ENCODE data around the gene DCST1. TPM values are rescaled to one million over a fixed set of nuclear protein-coding genes. Genes with fewer than 3 reads are reported as not detected.

The DCST1 gene
- total and polyA plus RNA-seq, 2 of the 13 experiments (the other 11 are each of a cell fraction or from before 2014, with no cell fraction given): 0.04 TPM; not detected in 1

DNA sequence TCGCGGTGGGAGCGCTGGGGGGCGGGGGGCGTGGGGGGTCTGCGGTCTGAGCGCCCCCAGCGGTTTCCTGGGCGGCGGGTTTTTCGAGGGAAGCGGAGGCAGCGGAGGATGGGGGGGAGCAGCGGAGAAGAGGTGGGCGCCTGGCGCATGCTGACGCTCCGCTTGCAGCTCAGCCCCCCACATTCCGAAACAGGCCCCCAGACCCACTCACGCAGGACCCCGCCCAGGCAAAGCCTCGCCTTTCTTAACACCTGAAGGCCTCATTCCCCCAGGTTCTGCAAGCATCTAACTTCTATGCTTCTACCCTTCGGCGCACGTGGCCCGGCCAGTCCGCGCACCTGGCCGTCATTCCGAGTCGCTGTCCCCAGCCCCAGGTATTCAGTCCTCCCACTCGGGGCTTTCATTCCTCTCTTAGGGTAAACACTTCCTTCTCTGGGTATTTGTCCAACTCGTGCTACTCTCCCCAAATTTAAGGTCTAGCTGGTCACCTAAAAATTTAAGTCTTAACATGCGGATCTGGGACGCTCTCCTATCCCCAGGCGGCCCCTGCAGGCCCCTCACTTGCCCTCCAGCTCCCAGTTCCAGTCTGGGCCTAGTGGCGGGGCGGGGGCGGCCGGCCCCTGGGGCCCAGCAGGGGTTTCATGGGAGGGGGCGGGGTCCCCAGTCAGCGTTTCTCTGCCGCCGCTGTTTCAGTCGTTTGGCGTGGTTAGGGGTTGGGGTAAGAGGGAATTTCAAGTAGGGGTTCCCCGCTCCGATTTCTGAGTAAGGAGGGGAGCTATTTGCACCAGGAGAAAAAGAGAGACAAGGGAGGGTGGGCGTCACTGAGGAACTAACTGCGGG lies 33.8 kb upstream of the DCST1 start (continued):
- no peak for TF ChIP-seq PRPF4 (IDR thresholded peaks at IDR 0.05; ENCODE audit: low read depth, low read length, poor library complexity, severe bottlenecking)
- TF ChIP-seq ZNF572 (CRISPR knock-in tag; IDR thresholded peaks at IDR 0.05): no peak
- TF ChIP-seq ZNF362 (CRISPR knock-in tag; IDR thresholded peaks at IDR 0.05; ENCODE audit: borderline replicate concordance): no peak
- no peak for TF ChIP-seq TBP (CRISPR knock-in tag; IDR thresholded peaks at IDR 0.05)
- TF ChIP-seq HES4 (CRISPR knock-in tag; IDR thresholded peaks at IDR 0.05; ENCODE audit: borderline replicate concordance): no peak
- no peak for TF ChIP-seq ZNF780A (CRISPR knock-in tag; IDR thresholded peaks at IDR 0.05)
- TF ChIP-seq ZNF136 (CRISPR knock-in tag; IDR thresholded peaks at IDR 0.05; ENCODE audit: low read depth): 0 out of 2 replicates have a peak, but pooled peaks have one; percentile 53
- no peak for TF ChIP-seq GABPA (IDR thresholded peaks at IDR 0.05; ENCODE audit: low read depth, low read length)
- TF ChIP-seq GABPA (CRISPR knock-in tag; IDR thresholded peaks at IDR 0.05; ENCODE audit: low read depth): 0 out of 2 replicates have a peak, but pooled peaks have one; percentile 20
- no peak for TF ChIP-seq REL (CRISPR knock-in tag; conservative IDR thresholded peaks at IDR 0.05)
- no peak for TF ChIP-seq ZNF207 (IDR thresholded peaks at IDR 0.05; ENCODE audit: borderline replicate concordance)
- no peak; the same call in 1 of the 2 replicates for TF ChIP-seq RBFOX2 (IDR thresholded peaks at IDR 0.05; ENCODE audit: low read depth, low read length)
- no peak for TF ChIP-seq ZNF430 (CRISPR knock-in tag; IDR thresholded peaks at IDR 0.05)
- no peak for TF ChIP-seq ZNF510 (CRISPR knock-in tag; IDR thresholded peaks at IDR 0.05; ENCODE audit: low read depth)
- TF ChIP-seq PHF21A (CRISPR knock-in tag; IDR thresholded peaks at IDR 0.05): peak; percentile 38; the same call in 1 of the 2 replicates
- no peak for TF ChIP-seq SATB2 (CRISPR knock-in tag; IDR thresholded peaks at IDR 0.05)
- TF ChIP-seq, protein P1, sequence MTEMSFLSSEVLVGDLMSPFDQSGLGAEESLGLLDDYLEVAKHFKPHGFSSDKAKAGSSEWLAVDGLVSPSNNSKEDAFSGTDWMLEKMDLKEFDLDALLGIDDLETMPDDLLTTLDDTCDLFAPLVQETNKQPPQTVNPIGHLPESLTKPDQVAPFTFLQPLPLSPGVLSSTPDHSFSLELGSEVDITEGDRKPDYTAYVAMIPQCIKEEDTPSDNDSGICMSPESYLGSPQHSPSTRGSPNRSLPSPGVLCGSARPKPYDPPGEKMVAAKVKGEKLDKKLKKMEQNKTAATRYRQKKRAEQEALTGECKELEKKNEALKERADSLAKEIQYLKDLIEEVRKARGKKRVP (CRISPR knock-in tag; IDR thresholded peaks at IDR 0.05): no peak
- no peak for TF ChIP-seq RELA (CRISPR knock-in tag; IDR thresholded peaks at IDR 0.05)
- TF ChIP-seq ARID4A (CRISPR knock-in tag; IDR thresholded peaks at IDR 0.05; ENCODE audit: borderline replicate concordance): no peak; the same call in 1 of the 2 replicates
- no peak for TF ChIP-seq ZNF660 (CRISPR knock-in tag; IDR thresholded peaks at IDR 0.05; ENCODE audit: borderline replicate concordance, low read depth)
- no peak for TF ChIP-seq GFI1 (CRISPR knock-in tag; IDR thresholded peaks at IDR 0.05; ENCODE audit: borderline replicate concordance)
- 0 out of 2 replicates have a peak, but pooled peaks have one; percentile 77 for TF ChIP-seq KLF9 (CRISPR knock-in tag; IDR thresholded peaks at IDR 0.05; ENCODE audit: low read depth)
- TF ChIP-seq AKAP8 (CRISPR knock-in tag; IDR thresholded peaks at IDR 0.05): no peak; the same call in none of the 2 replicates
- no peak for TF ChIP-seq SNAPC2 (CRISPR knock-in tag; IDR thresholded peaks at IDR 0.05)
- TF ChIP-seq ZFP41 (CRISPR knock-in tag; IDR thresholded peaks at IDR 0.05; ENCODE audit: borderline replicate concordance): no peak
